GM20000 (cell line): Measurements from ENCODE around the gene AFAP1L2.

Experiments
- DNase-seq: peaks from one replicate; pipeline ENCODE4 v3.0.0; 2012; ENCODE audit warnings: low spot score
- TF ChIP-seq, protein P1 (sequence below): IDR thresholded peaks from 2 replicates; pipeline ENCODE4 v1.5.1; 2012; ENCODE audit warnings: mild to moderate bottlenecking, control low read depth; ENCODE audit errors: extremely low read depth, missing control alignments

AFAP1L2 gene

DNA sequence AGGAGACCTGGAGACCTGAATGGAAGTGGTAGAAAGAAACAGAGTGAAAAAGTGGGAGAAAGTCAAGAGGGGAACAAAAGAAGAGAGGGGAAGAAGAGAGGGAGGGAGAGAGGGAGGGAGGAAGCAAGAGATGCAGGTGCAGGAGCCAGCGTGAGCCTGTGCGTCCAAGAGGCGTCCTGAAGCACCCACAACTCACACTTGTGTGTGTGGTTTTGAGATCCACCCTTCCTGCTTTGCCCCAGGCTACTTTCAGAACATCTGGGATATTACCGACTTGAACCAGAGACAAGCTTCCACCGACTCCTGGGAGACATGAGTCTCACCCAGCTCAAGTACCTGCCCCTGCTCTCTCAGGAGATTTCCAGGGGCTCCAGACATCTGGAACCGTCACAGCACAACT, 9.8 kb downstream of the AFAP1L2 start:
- no peak for DNase-seq
- TF ChIP-seq, protein P1, sequence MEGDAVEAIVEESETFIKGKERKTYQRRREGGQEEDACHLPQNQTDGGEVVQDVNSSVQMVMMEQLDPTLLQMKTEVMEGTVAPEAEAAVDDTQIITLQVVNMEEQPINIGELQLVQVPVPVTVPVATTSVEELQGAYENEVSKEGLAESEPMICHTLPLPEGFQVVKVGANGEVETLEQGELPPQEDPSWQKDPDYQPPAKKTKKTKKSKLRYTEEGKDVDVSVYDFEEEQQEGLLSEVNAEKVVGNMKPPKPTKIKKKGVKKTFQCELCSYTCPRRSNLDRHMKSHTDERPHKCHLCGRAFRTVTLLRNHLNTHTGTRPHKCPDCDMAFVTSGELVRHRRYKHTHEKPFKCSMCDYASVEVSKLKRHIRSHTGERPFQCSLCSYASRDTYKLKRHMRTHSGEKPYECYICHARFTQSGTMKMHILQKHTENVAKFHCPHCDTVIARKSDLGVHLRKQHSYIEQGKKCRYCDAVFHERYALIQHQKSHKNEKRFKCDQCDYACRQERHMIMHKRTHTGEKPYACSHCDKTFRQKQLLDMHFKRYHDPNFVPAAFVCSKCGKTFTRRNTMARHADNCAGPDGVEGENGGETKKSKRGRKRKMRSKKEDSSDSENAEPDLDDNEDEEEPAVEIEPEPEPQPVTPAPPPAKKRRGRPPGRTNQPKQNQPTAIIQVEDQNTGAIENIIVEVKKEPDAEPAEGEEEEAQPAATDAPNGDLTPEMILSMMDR, result no peak

DNA sequence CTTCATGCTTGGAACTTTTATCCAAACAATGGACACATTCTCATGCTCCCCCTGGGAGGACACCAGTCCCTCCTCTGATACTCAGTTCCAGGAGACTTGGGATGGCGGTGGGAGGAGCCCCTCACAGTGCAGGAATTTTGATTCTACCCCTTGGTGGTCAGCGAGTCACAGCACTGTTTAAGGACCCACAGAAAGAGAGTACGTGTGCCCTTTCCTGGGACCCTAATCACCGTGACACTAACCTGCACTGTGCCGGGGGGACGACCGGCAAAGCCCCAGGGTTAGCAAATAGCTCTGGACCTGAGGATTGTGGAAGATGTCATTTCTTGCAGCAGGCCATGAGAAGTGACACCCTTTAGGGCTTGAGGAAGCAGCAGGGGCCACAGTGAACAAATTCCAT, 10.4 kb downstream of the AFAP1L2 start:
- DNase-seq, result no peak
- TF ChIP-seq, protein P1, result no peak

DNA sequence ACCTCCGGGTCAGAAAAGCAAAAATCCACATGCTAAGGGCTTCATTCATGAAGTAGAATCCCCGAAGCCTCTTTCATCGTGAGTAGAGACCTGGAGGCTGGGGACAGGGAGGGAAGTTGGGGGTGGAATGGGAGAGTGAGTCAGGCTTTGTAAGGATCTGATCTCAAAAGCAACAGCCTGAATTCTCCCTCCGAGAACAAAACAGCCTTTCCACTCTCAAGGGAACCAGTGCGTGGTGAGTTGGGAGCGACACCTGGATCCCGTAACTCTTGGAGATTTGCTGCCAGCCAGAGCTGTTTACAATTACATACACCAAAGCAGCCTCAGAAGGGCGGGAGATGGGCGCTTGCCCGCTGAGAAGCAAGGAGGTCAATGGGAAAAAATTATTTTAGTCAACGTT, 10.8 kb downstream of the AFAP1L2 start:
- no peak for DNase-seq
- TF ChIP-seq, protein P1, result no peak

DNA sequence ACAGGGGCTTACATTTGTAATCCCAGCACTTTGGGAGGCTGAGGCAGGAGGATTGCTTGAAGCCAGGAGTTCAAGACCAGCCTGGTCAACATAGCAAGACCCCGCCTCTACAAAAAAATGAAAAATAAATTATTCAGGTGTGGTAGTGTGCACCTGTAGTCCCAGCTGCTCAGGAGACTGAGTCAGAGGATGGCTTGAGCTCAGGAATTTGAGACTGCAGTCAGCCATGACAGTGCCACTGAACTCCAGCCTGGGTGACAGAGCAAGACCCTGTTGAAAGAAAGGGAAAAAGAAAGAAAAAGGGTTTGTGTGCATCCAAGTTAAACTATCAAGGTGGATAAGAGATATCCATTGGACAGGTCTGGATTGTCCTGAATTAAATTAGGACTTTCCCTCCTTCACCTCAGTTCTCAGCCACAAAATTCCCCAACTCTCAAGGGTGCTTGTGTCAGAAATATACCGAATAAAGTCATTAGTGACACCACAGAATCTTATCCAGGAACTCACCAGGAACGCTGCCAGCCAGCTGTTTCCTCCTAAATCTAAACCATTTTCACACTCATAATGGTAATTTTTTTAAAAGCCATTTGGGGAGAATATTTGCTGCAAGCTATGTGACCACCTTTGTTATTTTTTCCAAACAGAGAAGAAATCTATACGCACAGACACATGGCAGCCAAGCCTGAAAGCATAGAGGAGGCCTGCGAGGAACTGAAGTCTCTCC, 12.0 kb downstream of the AFAP1L2 start:
- TF ChIP-seq, protein P1, result no peak

DNA sequence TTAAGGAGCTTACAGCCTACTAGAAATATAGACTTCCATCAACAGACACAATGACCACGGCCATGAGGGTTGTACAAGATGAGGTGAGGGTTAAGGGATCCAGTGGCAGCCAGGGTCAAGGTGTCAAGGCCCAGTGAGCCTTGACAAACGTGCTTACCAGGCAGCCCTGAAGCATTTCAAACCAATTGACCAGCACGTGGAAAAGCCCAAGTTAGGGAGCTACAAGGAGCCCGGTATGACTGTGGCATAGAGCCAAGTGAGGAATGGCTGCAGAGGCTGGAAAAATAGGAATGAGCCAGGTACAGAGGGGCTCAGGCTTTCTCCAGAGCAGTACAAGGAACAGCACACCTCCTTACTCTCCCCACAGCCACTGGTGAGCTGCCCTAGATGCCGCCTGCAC, 12.7 kb downstream of the AFAP1L2 start:
- DNase-seq, result no peak
- TF ChIP-seq, protein P1, result no peak

More for the DNA sequence above, 12.0 kb downstream of the AFAP1L2 start:
- DNase-seq, result no peak

DNA sequence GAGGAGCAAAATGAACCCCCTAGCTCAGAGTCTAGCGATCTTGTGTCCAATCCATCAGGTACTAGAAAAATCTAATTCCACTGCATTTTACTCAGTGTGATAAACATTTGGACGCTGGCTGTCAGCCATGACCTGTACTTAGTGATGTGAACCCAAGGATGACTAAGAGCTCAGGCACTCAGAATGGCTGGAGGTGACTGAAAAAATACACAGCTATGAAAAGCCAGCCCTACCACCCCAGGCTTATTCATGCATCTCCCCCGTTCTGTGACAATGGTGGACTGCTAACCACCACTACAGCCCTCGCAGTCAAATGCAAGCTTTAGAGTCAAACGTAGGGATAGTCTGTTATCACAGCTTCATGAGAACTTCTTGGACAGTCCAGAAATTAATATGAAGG, 14.9 kb downstream of the AFAP1L2 start:
- TF ChIP-seq, protein P1, result no peak

DNA sequence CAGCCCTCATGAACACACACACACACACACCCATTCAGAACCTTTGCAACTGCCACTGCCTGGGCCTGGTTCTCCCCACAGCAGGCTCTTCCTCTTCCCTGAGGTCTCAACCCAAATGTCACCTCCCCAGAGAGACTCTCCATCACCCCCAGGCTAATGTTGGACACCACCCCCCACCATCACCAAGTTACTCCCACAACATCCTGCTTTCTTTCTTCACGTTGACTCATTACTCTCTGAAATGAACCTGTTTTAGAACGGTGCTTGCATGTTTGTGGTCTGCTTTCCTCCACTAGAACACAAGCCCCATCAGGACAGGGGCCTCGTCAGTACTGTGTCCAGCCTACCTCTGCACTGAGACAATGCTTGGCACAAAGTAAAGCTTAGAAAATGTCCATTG, 16.0 kb downstream of the AFAP1L2 start:
- TF ChIP-seq, protein P1, result no peak
- peak; percentile 62 for DNase-seq

More for the DNA sequence above, 14.9 kb downstream of the AFAP1L2 start:
- no peak for DNase-seq
